ENCODE measurements around the gene AMY2B.
"Not testable (repeated sequence)": the region's sequence is repeated elsewhere in the genome, so short reads cannot be mapped to it uniquely, and the experiment has no call there.

AMY2B gene

GRCh38 chr1:103571289-103571688, at the start of gene AMY2B:
TSS of gene AMY2B (plus strand) at chr1:103571589. CDS start at chr1:103571603, 14 bp downstream.
- not testable (repeated sequence) for H3K4me3 ChIP-seq (ENCODE audit: control insufficient read depth, low read depth, low read length); DNase-seq (ENCODE audit: low read depth)

GRCh38 chr1:103523346-103523745, 48.0 kb upstream of the AMY2B start:
- DNase-seq (ENCODE audit: low read depth) = no peak
- no peak for TF ChIP-seq CTCF (IDR thresholded peaks at IDR 0.05; ENCODE audit: control insufficient read depth, insufficient read depth, low read depth, low read length, missing control alignments)
- H3K4me3 ChIP-seq (ENCODE audit: control insufficient read depth, low read depth, low read length) = no peak overlapping the region

- DNase-seq (ENCODE audit: low read depth) = no peak
- no peak for TF ChIP-seq CTCF (IDR thresholded peaks at IDR 0.05; ENCODE audit: control insufficient read depth, insufficient read depth, low read depth, low read length, missing control alignments)
- peak overlapping the region; percentile 28 for H3K4me3 ChIP-seq (ENCODE audit: control insufficient read depth, low read depth, low read length)
These were observed 46.2 kb upstream of the AMY2B start for GRCh38 chr1:103525114-103525606.

- peak within 1 kb of the TSS; percentile 99 for H3K4me3 ChIP-seq (ENCODE audit: control insufficient read depth, low read depth, low read length)
- no peak for TF ChIP-seq CTCF (IDR thresholded peaks at IDR 0.05; ENCODE audit: control insufficient read depth, insufficient read depth, low read depth, low read length, missing control alignments)
- peak; percentile 67 for DNase-seq (ENCODE audit: low read depth)
These were observed 45.5 kb upstream of the AMY2B start, which contains the start of gene RNPC3 for GRCh38 chr1:103525607-103526507. TSS of gene RNPC3 (plus strand) at chr1:103525699. CDS start at chr1:103526071, 372 bp downstream.

GRCh38 chr1:103527331-103527730, 44.1 kb upstream of the AMY2B start:
- DNase-seq (ENCODE audit: low read depth) = no peak
- no peak overlapping the region for H3K4me3 ChIP-seq (ENCODE audit: control insufficient read depth, low read depth, low read length)
- no peak for TF ChIP-seq CTCF (IDR thresholded peaks at IDR 0.05; ENCODE audit: control insufficient read depth, insufficient read depth, low read depth, low read length, missing control alignments)

GRCh38 chr1:103529746-103530145, 41.6 kb upstream of the AMY2B start:
- no peak overlapping the region for H3K4me3 ChIP-seq (ENCODE audit: control insufficient read depth, low read depth, low read length)
- no peak for TF ChIP-seq CTCF (IDR thresholded peaks at IDR 0.05; ENCODE audit: control insufficient read depth, insufficient read depth, low read depth, low read length, missing control alignments)
- no peak for DNase-seq (ENCODE audit: low read depth)

GRCh38 chr1:103538226-103538625, 33.2 kb upstream of the AMY2B start:
- no peak for TF ChIP-seq CTCF (IDR thresholded peaks at IDR 0.05; ENCODE audit: control insufficient read depth, insufficient read depth, low read depth, low read length, missing control alignments)
- no peak for DNase-seq (ENCODE audit: low read depth)
- H3K4me3 ChIP-seq (ENCODE audit: control insufficient read depth, low read depth, low read length) = no peak overlapping the region

Data from AG09309 (cell line).